T-helper 2 cell treated with Interferon-gamma antibody and Interleukin-4, amounts not matched to agents 5 μg/mL and 100 μg/mL, for 36 hours (primary cell): ENCODE data around the gene FBLN5.

Source experiments
- DNase-seq: peaks from one replicate; pipeline ENCODE4 v3.0.0; 2021; ENCODE audit warnings: low spot score
- H3K27ac Mint-ChIP-seq: one replicate; pipeline ENCODE4 v1.8.0; 2021; ENCODE audit warnings: mild to moderate bottlenecking, mixed read lengths
- H3K27me3 Mint-ChIP-seq: one replicate; pipeline ENCODE4 v1.8.0; 2021; ENCODE audit warnings: low read depth, mixed read lengths
- H3K36me3 Mint-ChIP-seq: one replicate; pipeline ENCODE4 v1.8.0; 2021; ENCODE audit warnings: low read depth, mixed read lengths
- H3K4me1 Mint-ChIP-seq: one replicate; pipeline ENCODE4 v1.8.0; 2021; ENCODE audit warnings: low read depth, mixed read lengths
- H3K4me3 Mint-ChIP-seq: one replicate; pipeline ENCODE4 v1.8.0; 2022; ENCODE audit warnings: mild to moderate bottlenecking, moderate library complexity, mixed read lengths
- H3K9me3 Mint-ChIP-seq: one replicate; pipeline ENCODE4 v1.8.0; 2021; ENCODE audit warnings: mixed read lengths

Gene FBLN5

GRCh38 chr14:91931478-91932088 is 15.9 kb downstream of the FBLN5 start:
- DNase-seq: no peak
- Mint-ChIP-seq H3K4me1 (no peaks in the 10 kb centered on the region), H3K4me3 (no peak overlapping the region), H3K9me3 (no peaks in the 10 kb centered on the region), H3K36me3 (no peaks in the 10 kb centered on the region), H3K27me3 (no peaks in the 10 kb centered on the region), H3K27ac (no peak overlapping the region)

GRCh38 chr14:91929700-91930099 is 17.8 kb downstream of the FBLN5 start:
- H3K4me3 Mint-ChIP-seq: no peak overlapping the region
- no peak overlapping the region for H3K27ac Mint-ChIP-seq
- no peaks in the 10 kb centered on the region for H3K36me3 Mint-ChIP-seq
- no peak for DNase-seq
- H3K9me3 Mint-ChIP-seq: no peaks in the 10 kb centered on the region
- H3K4me1 Mint-ChIP-seq: no peaks in the 10 kb centered on the region
- no peaks in the 10 kb centered on the region for H3K27me3 Mint-ChIP-seq

GRCh38 chr14:91927800-91928199 is 19.7 kb downstream of the FBLN5 start:
- Mint-ChIP-seq H3K27ac (no peak overlapping the region), H3K9me3 (no peaks in the 10 kb centered on the region), H3K4me3 (no peak overlapping the region), H3K36me3 (no peaks in the 10 kb centered on the region), H3K4me1 (no peaks in the 10 kb centered on the region), H3K27me3 (no peaks in the 10 kb centered on the region)
- DNase-seq: no peak

GRCh38 chr14:91927191-91927590 is 20.3 kb downstream of the FBLN5 start:
- H3K9me3 Mint-ChIP-seq: no peaks in the 10 kb centered on the region
- H3K4me3 Mint-ChIP-seq: no peak overlapping the region
- no peak for DNase-seq
- no peak overlapping the region for H3K27ac Mint-ChIP-seq
- H3K36me3 Mint-ChIP-seq: no peaks in the 10 kb centered on the region
- no peaks in the 10 kb centered on the region for H3K27me3 Mint-ChIP-seq
- no peaks in the 10 kb centered on the region for H3K4me1 Mint-ChIP-seq

GRCh38 chr14:91926131-91926890 is 21.2 kb downstream of the FBLN5 start:
- H3K27ac Mint-ChIP-seq: no peak overlapping the region
- no peaks in the 10 kb centered on the region for H3K36me3 Mint-ChIP-seq
- DNase-seq: no peak
- no peaks in the 10 kb centered on the region for H3K9me3 Mint-ChIP-seq
- H3K4me1 Mint-ChIP-seq: no peaks in the 10 kb centered on the region
- no peak overlapping the region for H3K4me3 Mint-ChIP-seq
- no peaks in the 10 kb centered on the region for H3K27me3 Mint-ChIP-seq

GRCh38 chr14:91925727-91926121 is 21.8 kb downstream of the FBLN5 start:
- no peak for DNase-seq
- Mint-ChIP-seq H3K4me3 (no peak overlapping the region), H3K4me1 (no peaks in the 10 kb centered on the region), H3K9me3 (no peaks in the 10 kb centered on the region), H3K36me3 (no peaks in the 10 kb centered on the region), H3K27ac (no peak overlapping the region), H3K27me3 (no peaks in the 10 kb centered on the region)

- Mint-ChIP-seq H3K4me3 (no peak overlapping the region), H3K27me3 (no peaks in the 10 kb centered on the region), H3K27ac (no peak overlapping the region), H3K4me1 (no peaks in the 10 kb centered on the region), H3K36me3 (no peaks in the 10 kb centered on the region), H3K9me3 (no peaks in the 10 kb centered on the region)
- DNase-seq: no peak
Measured at GRCh38 chr14:91925001-91925726, 22.3 kb downstream of the FBLN5 start.

- H3K27me3 Mint-ChIP-seq: no peaks in the 10 kb centered on the region
- no peak for DNase-seq
- no peak overlapping the region for H3K4me3 Mint-ChIP-seq
- H3K4me1 Mint-ChIP-seq: no peaks in the 10 kb centered on the region
- no peaks in the 10 kb centered on the region for H3K36me3 Mint-ChIP-seq
- H3K9me3 Mint-ChIP-seq: no peaks in the 10 kb centered on the region
- H3K27ac Mint-ChIP-seq: no peak overlapping the region
Measured at GRCh38 chr14:91920526-91920925, 27.0 kb downstream of the FBLN5 start.

- Mint-ChIP-seq H3K27ac (no peak overlapping the region), H3K4me3 (no peak overlapping the region), H3K27me3 (no peaks in the 10 kb centered on the region), H3K9me3 (no peaks in the 10 kb centered on the region), H3K36me3 (no peaks in the 10 kb centered on the region), H3K4me1 (no peaks in the 10 kb centered on the region)
- DNase-seq: no peak
Measured at GRCh38 chr14:91919814-91920213, 27.7 kb downstream of the FBLN5 start.

- no peak for DNase-seq
- Mint-ChIP-seq H3K4me3 (no peak overlapping the region), H3K4me1 (no peaks in the 10 kb centered on the region), H3K27ac (no peak overlapping the region), H3K9me3 (no peaks in the 10 kb centered on the region), H3K36me3 (no peaks in the 10 kb centered on the region), H3K27me3 (no peaks in the 10 kb centered on the region)
Measured at GRCh38 chr14:91918186-91918883, 29.2 kb downstream of the FBLN5 start.

- no peaks in the 10 kb centered on the region for H3K27me3 Mint-ChIP-seq
- no peaks in the 10 kb centered on the region for H3K36me3 Mint-ChIP-seq
- peaks cover 10% of the 10 kb centered on the region for H3K4me1 Mint-ChIP-seq
- H3K4me3 Mint-ChIP-seq: no peak overlapping the region
- H3K27ac Mint-ChIP-seq: no peak overlapping the region
- H3K9me3 Mint-ChIP-seq: no peaks in the 10 kb centered on the region
- DNase-seq: no peak
Measured at GRCh38 chr14:91912035-91912434, 35.5 kb downstream of the FBLN5 start.

- Mint-ChIP-seq H3K4me3 (no peak overlapping the region), H3K27ac (peak overlapping the region; percentile 33), H3K27me3 (no peaks in the 10 kb centered on the region), H3K4me1 (peaks cover 10% of the 10 kb centered on the region), H3K36me3 (no peaks in the 10 kb centered on the region), H3K9me3 (no peaks in the 10 kb centered on the region)
- peak; percentile 27 for DNase-seq
Measured at GRCh38 chr14:91911474-91912032, 35.9 kb downstream of the FBLN5 start.

GRCh38 chr14:91910196-91910595 is 37.3 kb downstream of the FBLN5 start:
- Mint-ChIP-seq H3K27ac (no peak overlapping the region), H3K4me3 (no peak overlapping the region), H3K27me3 (no peaks in the 10 kb centered on the region), H3K4me1 (peaks cover 10% of the 10 kb centered on the region), H3K36me3 (no peaks in the 10 kb centered on the region), H3K9me3 (no peaks in the 10 kb centered on the region)
- DNase-seq: no peak

GRCh38 chr14:91906374-91906773 is 41.1 kb downstream of the FBLN5 start:
- Mint-ChIP-seq H3K4me3 (no peak overlapping the region), H3K36me3 (no peaks in the 10 kb centered on the region), H3K27ac (no peak overlapping the region), H3K9me3 (no peaks in the 10 kb centered on the region), H3K27me3 (no peaks in the 10 kb centered on the region), H3K4me1 (peaks cover 7% of the 10 kb centered on the region)
- DNase-seq: no peak
